ENCODE results near the gene SRRM2. TPM values are rescaled to one million over a fixed set of nuclear protein-coding genes. Genes with fewer than 3 reads are reported as not detected.
"Not testable (repeated sequence)": the region's sequence is repeated elsewhere in the genome, so short reads cannot be mapped to it uniquely, and the experiment has no call there.

SRRM2 gene
- total RNA-seq, 2 experiments from 2014 or later = 460 to 507 TPM

- H3K9me3 Mint-ChIP-seq = no peaks in the 10 kb centered on the region
- H3K36me3 Mint-ChIP-seq = no peaks in the 10 kb centered on the region
- H3K27ac Mint-ChIP-seq = peak overlapping the region; percentile 77
- H3K27me3 Mint-ChIP-seq = peaks cover 5% of the 10 kb centered on the region
- H3K4me3 Mint-ChIP-seq = peak overlapping the region; percentile 84
- peaks cover 2% of the 10 kb centered on the region for H3K4me1 Mint-ChIP-seq
- peak; percentile 93 for DNase-seq
Measured at GRCh38 chr16:2720719-2721633, 31.5 kb upstream of the SRRM2 start.

- H3K9me3 Mint-ChIP-seq, H3K27me3 Mint-ChIP-seq, DNase-seq, H3K36me3 Mint-ChIP-seq, H3K4me1 Mint-ChIP-seq: not testable (repeated sequence)
- peak overlapping the region; percentile 58 for H3K27ac Mint-ChIP-seq
- peak overlapping the region; percentile 64 for H3K4me3 Mint-ChIP-seq
Measured at GRCh38 chr16:2721634-2722173, 30.7 kb upstream of the SRRM2 start.

GRCh38 chr16:2724088-2724676, 28.3 kb upstream of the SRRM2 start:
- H3K36me3 Mint-ChIP-seq = no peaks in the 10 kb centered on the region
- H3K9me3 Mint-ChIP-seq = no peaks in the 10 kb centered on the region

GRCh38 chr16:2724816-2725348, 27.6 kb upstream of the SRRM2 start:
- no peak for DNase-seq
- H3K9me3 Mint-ChIP-seq = no peaks in the 10 kb centered on the region
- peaks cover 7% of the 10 kb centered on the region for H3K4me1 Mint-ChIP-seq
- H3K27me3 Mint-ChIP-seq = peaks cover 5% of the 10 kb centered on the region
- no peak overlapping the region for H3K27ac Mint-ChIP-seq
- no peaks in the 10 kb centered on the region for H3K36me3 Mint-ChIP-seq
- H3K4me3 Mint-ChIP-seq = no peak overlapping the region

More at GRCh38 chr16:2724088-2724676, 28.3 kb upstream of the SRRM2 start:
- peaks cover 5% of the 10 kb centered on the region for H3K27me3 Mint-ChIP-seq
- no peak overlapping the region for H3K4me3 Mint-ChIP-seq
- H3K27ac Mint-ChIP-seq = no peak overlapping the region
- peaks cover 7% of the 10 kb centered on the region for H3K4me1 Mint-ChIP-seq
- DNase-seq = no peak

- H3K27ac Mint-ChIP-seq = no peak overlapping the region
- peaks cover 7% of the 10 kb centered on the region for H3K4me1 Mint-ChIP-seq
- H3K4me3 Mint-ChIP-seq = no peak overlapping the region
- H3K36me3 Mint-ChIP-seq = no peaks in the 10 kb centered on the region
- H3K27me3 Mint-ChIP-seq = peaks cover 5% of the 10 kb centered on the region
- no peaks in the 10 kb centered on the region for H3K9me3 Mint-ChIP-seq
- DNase-seq = no peak
Measured at GRCh38 chr16:2726923-2727322, 25.5 kb upstream of the SRRM2 start.

GRCh38 chr16:2728034-2728433, 24.4 kb upstream of the SRRM2 start:
- H3K4me1 Mint-ChIP-seq = peaks cover 6% of the 10 kb centered on the region
- H3K36me3 Mint-ChIP-seq = no peaks in the 10 kb centered on the region
- no peak for DNase-seq
- H3K9me3 Mint-ChIP-seq = no peaks in the 10 kb centered on the region
- H3K4me3 Mint-ChIP-seq = no peak overlapping the region
- peaks cover 5% of the 10 kb centered on the region for H3K27me3 Mint-ChIP-seq
- H3K27ac Mint-ChIP-seq = peak overlapping the region; percentile 25

GRCh38 chr16:2734844-2735515, 17.5 kb upstream of the SRRM2 start:
- no peak overlapping the region for H3K27ac Mint-ChIP-seq

GRCh38 chr16:2736476-2737237, 15.8 kb upstream of the SRRM2 start:
- Mint-ChIP-seq H3K9me3 (no peaks in the 10 kb centered on the region), H3K36me3 (no peaks in the 10 kb centered on the region), H3K4me3 (no peak overlapping the region), H3K27me3 (no peaks in the 10 kb centered on the region), H3K4me1 (peaks cover 1% of the 10 kb centered on the region), H3K27ac (no peak overlapping the region)
- no peak for DNase-seq

More at GRCh38 chr16:2734844-2735515, 17.5 kb upstream of the SRRM2 start:
- Mint-ChIP-seq H3K4me3 (no peak overlapping the region), H3K36me3 (no peaks in the 10 kb centered on the region), H3K9me3 (no peaks in the 10 kb centered on the region), H3K4me1 (peaks cover 1% of the 10 kb centered on the region), H3K27me3 (no peaks in the 10 kb centered on the region)
- DNase-seq = no peak

GRCh38 chr16:2737238-2737605, 15.2 kb upstream of the SRRM2 start:
- Mint-ChIP-seq H3K4me1 (peaks cover 1% of the 10 kb centered on the region), H3K4me3 (no peak overlapping the region), H3K36me3 (no peaks in the 10 kb centered on the region), H3K27me3 (no peaks in the 10 kb centered on the region), H3K27ac (no peak overlapping the region), H3K9me3 (no peaks in the 10 kb centered on the region)
- no peak for DNase-seq

GRCh38 chr16:2737895-2738418, 14.5 kb upstream of the SRRM2 start:
- Mint-ChIP-seq H3K4me1 (peaks cover 1% of the 10 kb centered on the region), H3K27me3 (no peaks in the 10 kb centered on the region), H3K36me3 (no peaks in the 10 kb centered on the region), H3K4me3 (no peak overlapping the region), H3K27ac (no peak overlapping the region), H3K9me3 (no peaks in the 10 kb centered on the region)
- no peak for DNase-seq

- no peak overlapping the region for H3K4me3 Mint-ChIP-seq
- DNase-seq = no peak
- peaks cover 1% of the 10 kb centered on the region for H3K4me1 Mint-ChIP-seq
- no peaks in the 10 kb centered on the region for H3K9me3 Mint-ChIP-seq
- H3K36me3 Mint-ChIP-seq = no peaks in the 10 kb centered on the region
- H3K27me3 Mint-ChIP-seq = no peaks in the 10 kb centered on the region
- H3K27ac Mint-ChIP-seq = no peak overlapping the region
Measured at GRCh38 chr16:2738615-2739014, 13.8 kb upstream of the SRRM2 start.

GRCh38 chr16:2739625-2740430, 12.6 kb upstream of the SRRM2 start:
- no peaks in the 10 kb centered on the region for H3K9me3 Mint-ChIP-seq
- no peaks in the 10 kb centered on the region for H3K36me3 Mint-ChIP-seq
- no peak overlapping the region for H3K27ac Mint-ChIP-seq
- no peak overlapping the region for H3K4me3 Mint-ChIP-seq
- no peaks in the 10 kb centered on the region for H3K27me3 Mint-ChIP-seq
- DNase-seq = no peak
- peaks cover 1% of the 10 kb centered on the region for H3K4me1 Mint-ChIP-seq

- no peaks in the 10 kb centered on the region for H3K36me3 Mint-ChIP-seq
- DNase-seq = no peak
- no peaks in the 10 kb centered on the region for H3K4me1 Mint-ChIP-seq
- no peaks in the 10 kb centered on the region for H3K27me3 Mint-ChIP-seq
- no peak overlapping the region for H3K4me3 Mint-ChIP-seq
- peak overlapping the region; percentile 50 for H3K27ac Mint-ChIP-seq
- H3K9me3 Mint-ChIP-seq = no peaks in the 10 kb centered on the region
Measured at GRCh38 chr16:2740476-2740875, 12.0 kb upstream of the SRRM2 start.
